GM08714 (cell line): ENCODE results near the gene CCDC180.
"Not testable (repeated sequence)": the region's sequence is repeated elsewhere in the genome, so short reads cannot be mapped to it uniquely, and the experiment has no call there.

Experiments
- H3K4me3 ChIP-seq: fragments of 200-500 bp; sonication (Bioruptor generic); 2 replicates; pipeline ENCODE4 v1.5.1; 2014; ENCODE audit warnings: mild to moderate bottlenecking, low read length, inconsistent platforms
- ZNF274 ChIP-seq: IDR thresholded peaks from 2 replicates; pipeline ENCODE4 v1.6.1; 2012; ENCODE audit warnings: mild to moderate bottlenecking, low read depth, low read length

Gene CCDC180

GRCh38 chr9:97307500-97308163 is at the start of gene CCDC180:
Gene CCDC180 (plus strand): TSS chr9:97307659. CDS start chr9:97308064, 405 bp downstream.
- no peak within 1 kb of the TSS for H3K4me3 ChIP-seq
- no peak for TF ChIP-seq ZNF274

DNA sequence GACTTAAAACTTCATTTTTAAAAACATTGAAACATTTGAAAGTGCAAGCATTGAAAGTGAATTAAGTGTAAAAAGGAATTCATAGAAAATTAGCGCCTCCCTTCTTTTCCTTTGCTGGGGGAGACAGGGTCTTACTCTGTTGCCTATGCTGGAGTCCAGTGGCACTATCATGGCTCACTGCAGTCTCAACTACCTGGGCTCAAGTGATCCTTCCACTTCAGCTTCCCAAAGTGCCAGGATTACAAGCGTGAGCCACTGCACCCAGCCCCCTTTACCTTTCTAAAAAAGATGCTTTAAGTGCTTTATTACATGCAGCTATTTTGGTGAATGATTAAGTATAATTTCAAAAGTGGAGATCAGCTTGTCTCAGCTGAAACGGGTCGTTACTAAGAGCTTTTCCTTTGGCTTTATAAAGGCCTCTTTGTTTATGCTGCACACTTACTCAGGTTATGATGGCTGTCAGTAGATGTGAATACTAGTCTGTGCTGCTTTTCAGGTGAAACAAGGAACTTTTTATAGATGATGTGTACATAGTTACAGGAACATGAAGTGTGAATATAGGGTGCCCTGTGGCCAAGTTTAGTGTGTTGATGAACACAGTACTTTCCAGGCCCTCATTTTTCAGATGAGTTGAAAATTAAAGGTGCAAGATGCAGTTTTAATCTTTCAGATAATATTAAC is 47.5 kb upstream of the CCDC180 start:
- not testable (repeated sequence) for H3K4me3 ChIP-seq

- TF ChIP-seq ZNF274 = no peak
- H3K4me3 ChIP-seq = no peak overlapping the region
These were observed 36.2 kb upstream of the CCDC180 start for GRCh38 chr9:97271292-97271691.

DNA sequence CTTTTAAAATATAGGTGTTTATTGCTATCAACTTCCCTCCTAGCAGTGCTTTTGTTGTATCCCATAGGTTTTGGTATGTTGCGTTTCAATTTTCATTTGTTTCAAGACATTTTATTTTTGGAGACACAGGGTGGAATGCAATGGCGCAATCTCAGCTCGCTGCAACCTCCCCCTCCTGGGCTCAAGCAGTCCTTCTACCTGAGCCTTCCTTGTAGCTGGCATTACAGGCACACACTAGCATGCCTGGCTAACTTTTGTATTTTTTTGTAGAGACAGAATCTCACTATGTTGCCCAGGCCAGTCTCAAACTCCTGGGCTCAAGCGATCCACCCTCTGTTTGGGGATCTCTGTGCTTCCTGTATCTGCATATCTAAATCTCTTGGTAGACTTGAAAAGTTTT is 35.4 kb upstream of the CCDC180 start:
- TF ChIP-seq ZNF274 = no peak
- no peak overlapping the region for H3K4me3 ChIP-seq

DNA sequence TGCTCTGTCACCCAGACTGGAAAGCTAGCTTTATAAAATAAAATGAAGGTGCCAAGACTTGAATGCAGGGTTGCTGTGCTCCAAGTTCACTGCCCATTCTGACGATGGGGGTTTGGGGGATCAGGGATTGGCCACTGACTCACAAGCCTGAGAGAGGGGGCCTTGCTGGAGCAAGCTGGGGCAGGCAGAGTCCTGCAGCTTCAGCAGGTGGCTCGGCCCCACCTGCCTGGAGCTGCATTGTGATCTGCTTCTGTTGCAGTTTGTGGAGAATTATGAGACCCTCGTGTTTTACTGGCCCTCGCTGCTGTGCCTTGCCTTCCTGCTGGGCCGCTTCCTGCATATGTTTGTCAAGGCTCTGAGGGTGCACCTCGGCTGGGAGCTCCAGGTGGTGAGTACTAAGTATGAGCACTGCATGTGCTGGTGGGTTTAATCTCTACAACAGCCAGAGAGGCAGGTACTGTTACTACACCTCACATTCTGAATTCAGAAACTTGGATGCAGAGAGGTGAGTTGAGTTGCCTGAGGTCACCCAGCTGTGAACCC is 31.1 kb upstream of the CCDC180 start:
- no peak overlapping the region for H3K4me3 ChIP-seq
- no peak for TF ChIP-seq ZNF274

DNA sequence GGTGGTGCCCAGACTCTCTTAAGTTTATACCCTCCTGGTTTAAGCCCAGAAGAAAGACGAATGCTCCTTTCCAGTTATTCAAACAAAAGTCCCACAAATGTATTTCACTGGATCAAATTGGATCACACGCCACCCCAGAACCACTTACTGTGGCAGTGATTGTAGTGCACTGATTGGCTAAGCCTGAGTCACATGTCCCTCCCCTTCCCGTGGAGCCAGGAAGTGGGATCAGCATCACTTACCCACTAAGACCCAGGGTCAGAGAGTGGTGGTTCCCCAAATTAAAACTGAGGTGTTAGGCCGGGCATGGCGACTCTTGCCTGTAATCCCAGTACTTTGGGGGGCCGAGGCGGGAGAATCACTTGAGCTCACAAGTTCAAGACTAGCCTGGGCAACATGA is 29.5 kb upstream of the CCDC180 start:
- no peak overlapping the region for H3K4me3 ChIP-seq
- TF ChIP-seq ZNF274 = no peak

DNA sequence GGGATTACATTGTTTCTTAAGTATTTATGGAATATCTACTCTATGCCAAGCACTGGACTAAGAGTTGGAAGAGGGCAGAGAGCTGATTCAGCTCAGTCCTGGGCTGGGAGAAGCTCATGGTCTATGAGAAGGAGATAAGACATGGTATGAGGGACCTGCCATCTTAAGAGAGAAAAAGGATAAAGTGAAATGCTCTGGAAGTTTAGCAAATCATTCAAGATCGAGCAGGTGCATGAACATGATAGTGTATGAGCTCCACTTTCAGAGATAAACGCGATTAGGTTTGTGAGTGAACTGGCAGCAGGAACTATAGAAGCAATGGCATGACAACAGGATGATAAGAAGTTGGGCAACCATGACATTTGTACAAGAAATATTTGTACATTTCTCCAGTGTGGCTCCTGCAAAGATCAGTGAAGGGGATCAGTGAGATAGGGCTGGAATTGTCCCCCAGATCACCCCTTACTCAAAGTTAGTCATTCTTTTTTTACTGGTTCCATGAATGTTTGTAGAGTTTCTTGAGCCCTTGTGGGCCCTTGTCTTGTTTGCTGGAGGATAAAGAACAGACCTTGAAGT is 26.6 kb upstream of the CCDC180 start:
- TF ChIP-seq ZNF274 = no peak
- no peak overlapping the region for H3K4me3 ChIP-seq

GRCh38 chr9:97283768-97284167 is 23.7 kb upstream of the CCDC180 start:
- no peak overlapping the region for H3K4me3 ChIP-seq
- TF ChIP-seq ZNF274 = no peak

GRCh38 chr9:97284798-97285197 is 22.7 kb upstream of the CCDC180 start:
- no peak for TF ChIP-seq ZNF274
- H3K4me3 ChIP-seq = no peak overlapping the region

- H3K4me3 ChIP-seq = no peak overlapping the region
- no peak for TF ChIP-seq ZNF274
These were observed 15.3 kb upstream of the CCDC180 start for GRCh38 chr9:97292200-97292599.

DNA sequence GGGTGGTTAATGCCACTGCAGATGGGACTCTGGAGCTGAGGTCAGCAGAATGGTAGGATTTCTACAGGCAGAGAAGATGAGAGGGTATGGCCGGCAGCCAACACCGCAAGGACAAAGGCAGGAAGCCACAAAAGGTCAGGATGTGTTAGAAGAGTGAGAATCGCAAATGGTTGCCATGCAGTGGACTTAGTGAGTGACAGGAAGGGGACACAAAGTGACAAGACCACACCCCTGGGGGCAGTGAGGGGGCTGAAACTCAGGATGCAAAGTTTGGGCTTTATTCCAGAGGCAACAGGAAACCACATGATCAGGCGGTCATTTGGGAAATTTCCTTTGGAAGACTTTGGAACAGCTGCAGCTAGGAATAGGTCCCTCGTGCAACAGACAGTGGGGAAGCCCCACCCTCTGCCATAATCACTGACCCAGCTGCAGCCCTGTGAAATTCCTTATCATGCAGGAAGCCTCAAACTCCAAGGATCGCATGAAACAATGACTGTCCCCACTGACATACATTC is 14.2 kb upstream of the CCDC180 start:
- H3K4me3 ChIP-seq = no peak overlapping the region
- no peak for TF ChIP-seq ZNF274

- no peak for TF ChIP-seq ZNF274
These were observed 13.6 kb upstream of the CCDC180 start for GRCh38 chr9:97293818-97294217.

GRCh38 chr9:97297889-97298288 is 9.6 kb upstream of the CCDC180 start:
- no peak overlapping the region for H3K4me3 ChIP-seq
- TF ChIP-seq ZNF274 = no peak

More at GRCh38 chr9:97293818-97294217, 13.6 kb upstream of the CCDC180 start:
- no peak overlapping the region for H3K4me3 ChIP-seq

- no peak overlapping the region for H3K4me3 ChIP-seq
- no peak for TF ChIP-seq ZNF274
These were observed 7.5 kb upstream of the CCDC180 start for GRCh38 chr9:97299809-97300414.

DNA sequence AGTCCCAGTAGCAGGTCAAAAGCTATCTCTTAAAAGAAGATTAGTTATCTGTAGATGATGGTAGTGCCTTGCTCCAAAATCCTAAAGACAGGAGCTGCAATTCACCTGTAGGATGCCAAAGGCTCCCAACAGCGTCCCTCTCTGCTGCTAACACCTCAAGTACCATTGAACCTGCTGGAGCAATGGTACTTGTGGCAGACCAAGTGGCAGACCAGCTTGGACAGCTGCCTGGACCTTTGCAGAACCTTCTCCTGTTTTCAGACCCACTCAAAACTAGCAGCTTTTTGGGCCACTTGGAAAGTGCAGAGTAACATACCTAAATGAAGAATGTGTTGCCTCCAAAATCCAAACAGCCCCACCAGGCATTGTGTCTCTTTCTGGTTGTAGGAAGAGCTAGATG is 6.9 kb upstream of the CCDC180 start:
- no peak for TF ChIP-seq ZNF274
- no peak overlapping the region for H3K4me3 ChIP-seq
